Measurements from ENCODE around the gene AQP1.

AQP1 gene

DNA sequence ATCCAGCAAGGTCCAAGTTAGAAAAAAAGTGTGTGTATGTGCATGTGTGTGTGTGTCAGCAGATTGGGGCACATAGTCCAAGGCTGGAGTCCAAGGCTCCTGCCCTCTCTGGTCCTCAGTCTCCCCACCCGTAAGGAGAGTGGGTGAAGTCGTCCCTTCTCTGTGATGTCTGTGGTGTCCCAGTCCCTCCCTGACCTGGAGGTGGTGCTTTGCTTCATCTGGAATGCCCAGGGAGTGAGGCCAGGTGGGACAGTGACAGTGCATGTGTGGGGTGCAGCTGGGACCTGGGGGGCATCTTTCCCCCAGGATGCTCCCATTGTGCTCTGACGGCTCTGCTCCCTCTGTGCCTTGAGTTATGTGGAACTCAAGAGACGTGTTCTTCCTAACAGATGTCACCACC is 18.0 kb downstream of the AQP1 start:
- DNase-seq (ENCODE audit: extremely low read depth, insufficient read length), result no peak
- no peaks in the 10 kb centered on the region for H3K36me3 ChIP-seq (ENCODE audit: control insufficient read depth, insufficient read depth, low read length)
- no peak overlapping the region for H3K4me3 ChIP-seq (replicated peaks; ENCODE audit: low read depth, low read length)
- TF ChIP-seq, protein P1, sequence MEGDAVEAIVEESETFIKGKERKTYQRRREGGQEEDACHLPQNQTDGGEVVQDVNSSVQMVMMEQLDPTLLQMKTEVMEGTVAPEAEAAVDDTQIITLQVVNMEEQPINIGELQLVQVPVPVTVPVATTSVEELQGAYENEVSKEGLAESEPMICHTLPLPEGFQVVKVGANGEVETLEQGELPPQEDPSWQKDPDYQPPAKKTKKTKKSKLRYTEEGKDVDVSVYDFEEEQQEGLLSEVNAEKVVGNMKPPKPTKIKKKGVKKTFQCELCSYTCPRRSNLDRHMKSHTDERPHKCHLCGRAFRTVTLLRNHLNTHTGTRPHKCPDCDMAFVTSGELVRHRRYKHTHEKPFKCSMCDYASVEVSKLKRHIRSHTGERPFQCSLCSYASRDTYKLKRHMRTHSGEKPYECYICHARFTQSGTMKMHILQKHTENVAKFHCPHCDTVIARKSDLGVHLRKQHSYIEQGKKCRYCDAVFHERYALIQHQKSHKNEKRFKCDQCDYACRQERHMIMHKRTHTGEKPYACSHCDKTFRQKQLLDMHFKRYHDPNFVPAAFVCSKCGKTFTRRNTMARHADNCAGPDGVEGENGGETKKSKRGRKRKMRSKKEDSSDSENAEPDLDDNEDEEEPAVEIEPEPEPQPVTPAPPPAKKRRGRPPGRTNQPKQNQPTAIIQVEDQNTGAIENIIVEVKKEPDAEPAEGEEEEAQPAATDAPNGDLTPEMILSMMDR (IDR thresholded peaks at IDR 0.05; ENCODE audit: insufficient read depth, low read length, poor library complexity, severe bottlenecking), result no peak
- H3K27me3 ChIP-seq (replicated peaks; ENCODE audit: control insufficient read depth, insufficient read depth, low read length), result no peaks in the 10 kb centered on the region; the same call in 1 of the 2 replicates

DNA sequence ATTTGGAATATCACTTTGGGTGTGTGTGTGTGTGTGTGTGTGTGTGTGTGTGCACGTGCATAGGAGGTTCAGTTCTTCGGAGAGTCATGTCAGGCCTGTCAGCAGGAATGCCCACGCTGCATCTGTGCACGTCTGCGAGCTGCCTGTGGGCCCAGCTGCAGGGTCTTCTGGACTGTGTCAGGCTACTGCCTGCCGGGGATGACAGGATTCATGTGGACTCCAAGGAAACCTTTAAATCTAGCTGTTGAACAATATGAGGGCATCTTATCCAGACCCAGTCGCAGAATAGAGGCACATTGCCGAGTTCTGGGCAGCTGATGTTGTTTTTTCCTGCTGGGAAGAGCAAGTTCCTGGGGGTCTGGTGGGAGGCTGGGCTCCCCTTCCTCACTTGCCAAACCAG is 19.0 kb downstream of the AQP1 start:
- no peak for DNase-seq (ENCODE audit: extremely low read depth, insufficient read length)
- TF ChIP-seq, protein P1 (IDR thresholded peaks at IDR 0.05; ENCODE audit: insufficient read depth, low read length, poor library complexity, severe bottlenecking), result no peak
- no peak overlapping the region for H3K4me3 ChIP-seq (replicated peaks; ENCODE audit: low read depth, low read length)
- no peaks in the 10 kb centered on the region; the same call in 1 of the 2 replicates for H3K27me3 ChIP-seq (replicated peaks; ENCODE audit: control insufficient read depth, insufficient read depth, low read length)
- H3K36me3 ChIP-seq (ENCODE audit: control insufficient read depth, insufficient read depth, low read length), result no peaks in the 10 kb centered on the region

DNA sequence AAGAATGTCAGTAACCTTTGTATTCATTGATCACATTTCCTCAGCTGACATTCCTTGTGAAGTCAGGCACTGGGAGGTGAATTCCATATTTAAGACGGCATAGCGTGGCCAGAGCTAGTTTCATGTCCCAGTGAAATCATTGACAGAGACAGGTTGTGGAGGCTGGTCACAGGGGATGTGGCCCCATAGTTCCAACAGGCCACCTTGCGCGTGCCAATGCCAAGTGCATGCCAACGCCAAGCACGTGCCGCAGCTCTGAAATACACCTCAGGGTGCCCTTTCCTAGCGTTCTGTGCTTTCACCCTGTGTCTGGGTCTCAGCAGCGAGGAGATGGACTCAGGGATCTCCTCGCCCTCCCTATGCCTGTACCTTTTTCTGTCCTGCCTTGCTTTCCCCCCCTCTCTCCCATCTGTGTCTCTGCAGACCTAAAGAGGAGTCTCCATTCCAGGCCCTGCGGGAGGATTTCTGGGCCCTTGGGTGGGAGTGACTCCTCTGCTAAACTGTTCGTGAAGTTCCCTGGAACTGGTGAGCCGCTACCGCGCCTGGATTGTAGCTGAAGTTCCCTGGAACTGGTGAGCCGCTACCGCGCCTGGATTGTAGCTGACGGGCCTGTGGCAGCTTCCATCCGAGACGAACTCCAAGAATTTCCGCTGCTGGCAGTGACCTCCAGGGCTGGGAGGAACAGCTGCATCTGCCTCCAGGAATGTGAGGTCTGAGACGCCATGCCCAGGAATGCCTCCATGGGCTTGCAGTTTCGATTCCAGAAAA is 19.7 kb downstream of the AQP1 start:
- no peaks in the 10 kb centered on the region for H3K36me3 ChIP-seq (ENCODE audit: control insufficient read depth, insufficient read depth, low read length)
- H3K4me3 ChIP-seq (replicated peaks; ENCODE audit: low read depth, low read length), result no peak overlapping the region
- TF ChIP-seq, protein P1 (IDR thresholded peaks at IDR 0.05; ENCODE audit: insufficient read depth, low read length, poor library complexity, severe bottlenecking), result no peak
- no peaks in the 10 kb centered on the region; the same call in 1 of the 2 replicates for H3K27me3 ChIP-seq (replicated peaks; ENCODE audit: control insufficient read depth, insufficient read depth, low read length)
- no peak for DNase-seq (ENCODE audit: extremely low read depth, insufficient read length)

DNA sequence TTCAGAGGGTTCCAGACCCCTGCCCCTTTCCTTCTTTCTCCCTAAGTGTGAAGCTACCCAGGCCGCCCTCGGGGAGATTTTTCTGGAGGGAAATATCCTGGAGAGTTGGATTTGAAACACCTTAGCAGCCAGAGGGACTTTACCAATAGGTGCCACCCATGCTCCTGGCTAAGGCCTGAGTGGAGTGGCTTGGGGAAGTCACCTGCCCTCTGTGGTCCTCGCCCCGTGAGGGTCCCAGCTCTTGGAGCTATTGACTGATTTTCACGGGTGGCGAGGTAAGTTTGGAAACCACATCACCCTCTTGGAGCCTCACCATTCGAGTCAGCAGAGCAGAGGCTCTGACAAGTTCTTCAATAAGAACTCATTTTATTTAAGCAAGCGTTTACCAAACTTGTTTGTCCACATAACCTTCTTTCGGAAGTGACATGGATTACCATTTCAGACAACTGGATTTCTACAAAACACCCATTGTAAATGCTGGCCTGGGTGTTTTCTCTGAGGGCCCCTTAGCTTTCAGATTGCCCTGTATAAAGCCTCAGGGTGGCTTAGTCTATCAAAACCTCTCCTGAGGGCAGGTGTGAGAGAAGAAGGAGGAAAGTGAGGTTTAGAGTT is 20.4 kb downstream of the AQP1 start:
- Histone ChIP-seq H3K4me3 (replicated peaks; ENCODE audit: low read depth, low read length) (no peak overlapping the region), H3K27me3 (replicated peaks; ENCODE audit: control insufficient read depth, insufficient read depth, low read length) (no peaks in the 10 kb centered on the region; the same call in 1 of the 2 replicates), H3K36me3 (ENCODE audit: control insufficient read depth, insufficient read depth, low read length) (no peaks in the 10 kb centered on the region)
- DNase-seq (ENCODE audit: extremely low read depth, insufficient read length), result no peak
- TF ChIP-seq, protein P1 (IDR thresholded peaks at IDR 0.05; ENCODE audit: insufficient read depth, low read length, poor library complexity, severe bottlenecking), result no peak

DNA sequence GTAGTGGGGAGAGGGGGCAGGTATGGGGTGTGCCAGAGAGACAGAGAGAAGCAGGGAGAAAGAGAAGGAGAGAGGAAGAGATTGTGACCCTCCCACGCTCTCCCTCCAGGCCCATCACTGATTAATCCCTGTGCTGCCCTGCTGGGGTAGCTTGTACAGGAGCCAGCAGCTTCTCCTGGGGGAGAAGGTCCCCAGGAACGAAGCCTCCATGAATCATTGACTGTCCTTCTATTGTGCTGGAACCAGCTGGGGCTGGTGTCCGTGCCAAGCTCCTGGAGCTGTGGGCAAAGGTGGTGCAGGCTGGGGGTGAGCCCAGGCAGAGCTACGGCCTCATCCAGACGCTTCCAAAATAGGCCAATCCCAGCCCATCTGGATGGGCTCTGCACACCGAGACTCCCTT is 20.9 kb downstream of the AQP1 start:
- TF ChIP-seq, protein P1 (IDR thresholded peaks at IDR 0.05; ENCODE audit: insufficient read depth, low read length, poor library complexity, severe bottlenecking), result no peak
- H3K27me3 ChIP-seq (replicated peaks; ENCODE audit: control insufficient read depth, insufficient read depth, low read length), result no peaks in the 10 kb centered on the region; the same call in 1 of the 2 replicates
- H3K4me3 ChIP-seq (replicated peaks; ENCODE audit: low read depth, low read length), result no peak overlapping the region
- no peaks in the 10 kb centered on the region for H3K36me3 ChIP-seq (ENCODE audit: control insufficient read depth, insufficient read depth, low read length)
- no peak for DNase-seq (ENCODE audit: extremely low read depth, insufficient read length)

All from GM06990 (cell line).